ENCODE data around the gene YWHAG.
"Not testable (repeated sequence)": the region's sequence is repeated elsewhere in the genome, so short reads cannot be mapped to it uniquely, and the experiment has no call there.

The YWHAG gene

GRCh38 chr7:76317782-76318487 lies 40.9 kb downstream of the YWHAG start:
- DNase-seq = peak; percentile 91 to 93

- DNase-seq = no peak
Measured at GRCh38 chr7:76316984-76317781, 41.6 kb downstream of the YWHAG start.

- DNase-seq = no peak
Measured at GRCh38 chr7:76315364-76315763, 43.4 kb downstream of the YWHAG start.

GRCh38 chr7:76314740-76315139 lies 44.1 kb downstream of the YWHAG start:
- not testable (repeated sequence) for DNase-seq

- DNase-seq = peak; percentile 92 to 96
Measured at GRCh38 chr7:76314042-76314721, 44.6 kb downstream of the YWHAG start.

GRCh38 chr7:76311838-76312237 lies 47.0 kb downstream of the YWHAG start:
- DNase-seq = not testable (repeated sequence)

- no peak for DNase-seq
Measured at GRCh38 chr7:76310102-76310957, 48.5 kb downstream of the YWHAG start.

GRCh38 chr7:76309341-76310101 lies 49.3 kb downstream of the YWHAG start:
- not testable (repeated sequence) for DNase-seq

- DNase-seq = not testable (repeated sequence)
Measured at GRCh38 chr7:76308874-76309273, 49.9 kb downstream of the YWHAG start.

GRCh38 chr7:76304888-76305375 lies 53.9 kb downstream of the YWHAG start:
- DNase-seq = no peak

GRCh38 chr7:76303202-76304147 lies 55.3 kb downstream of the YWHAG start:
- DNase-seq = peak; percentile 81 to 82

GRCh38 chr7:76302347-76303201 lies 56.2 kb downstream of the YWHAG start, which contains the start of gene HSPB1:
TSS of gene HSPB1 (plus strand) at chr7:76302673. CDS start at chr7:76302713, 40 bp downstream.
- peak; percentile 56 to 73 for DNase-seq

GRCh38 chr7:76301000-76301399 lies 57.8 kb downstream of the YWHAG start:
- DNase-seq = no peak

GRCh38 chr7:76300166-76300731 lies 58.5 kb downstream of the YWHAG start:
- no peak for DNase-seq

GRCh38 chr7:76296743-76297740 lies 61.7 kb downstream of the YWHAG start:
- DNase-seq = no peak

GRCh38 chr7:76294344-76295024 lies 64.3 kb downstream of the YWHAG start:
- DNase-seq = no peak

GRCh38 chr7:76293407-76293901 lies 65.3 kb downstream of the YWHAG start:
- DNase-seq = no peak
